Pons (tissue), 1 donor: ENCODE data around the gene FGD6.

Experiments
- DNase-seq: peaks from one replicate; pipeline ENCODE4 v3.0.0-alpha.2; 2016; ENCODE audit warnings: low spot score

FGD6 gene

DNA sequence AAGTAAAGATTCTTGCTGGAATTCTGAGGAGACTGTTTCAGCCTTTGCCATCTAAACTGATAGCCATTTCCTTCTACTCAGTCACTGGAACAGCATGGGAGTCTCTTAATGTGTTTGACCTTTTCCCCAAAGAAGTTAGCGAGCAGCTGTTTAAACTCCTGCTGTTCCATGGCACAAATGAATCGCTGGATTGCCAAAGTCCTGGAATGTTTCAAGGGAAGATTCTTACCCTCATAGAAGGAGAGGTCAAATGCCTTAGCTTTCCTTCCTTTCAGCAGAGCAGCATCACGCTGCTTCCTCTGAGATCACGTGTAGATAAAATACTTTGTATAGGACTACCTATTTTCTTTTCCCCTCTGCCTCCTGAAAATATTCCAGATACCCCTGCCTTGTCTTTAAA is 133.3 kb downstream of the FGD6 start:
- DNase-seq = peak; percentile 22

DNA sequence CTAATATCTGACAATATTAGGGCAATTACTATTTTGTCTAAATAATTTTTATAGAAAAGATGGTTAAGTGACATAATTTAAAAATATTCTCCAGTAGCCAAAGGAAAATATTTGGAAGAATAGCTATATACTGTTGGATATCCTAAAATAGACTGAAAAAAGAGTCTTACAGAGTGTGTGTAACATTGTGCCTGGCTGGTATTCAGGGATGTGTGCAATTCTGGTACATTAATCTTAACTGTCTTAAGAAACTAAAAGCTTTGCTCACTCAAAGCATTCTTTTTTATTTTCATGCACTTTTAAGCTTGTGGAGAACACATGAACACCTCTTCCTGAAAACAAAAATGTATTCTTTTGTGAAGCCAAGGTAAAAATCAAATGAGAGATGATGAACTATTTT is 133.8 kb downstream of the FGD6 start:
- no peak for DNase-seq

DNA sequence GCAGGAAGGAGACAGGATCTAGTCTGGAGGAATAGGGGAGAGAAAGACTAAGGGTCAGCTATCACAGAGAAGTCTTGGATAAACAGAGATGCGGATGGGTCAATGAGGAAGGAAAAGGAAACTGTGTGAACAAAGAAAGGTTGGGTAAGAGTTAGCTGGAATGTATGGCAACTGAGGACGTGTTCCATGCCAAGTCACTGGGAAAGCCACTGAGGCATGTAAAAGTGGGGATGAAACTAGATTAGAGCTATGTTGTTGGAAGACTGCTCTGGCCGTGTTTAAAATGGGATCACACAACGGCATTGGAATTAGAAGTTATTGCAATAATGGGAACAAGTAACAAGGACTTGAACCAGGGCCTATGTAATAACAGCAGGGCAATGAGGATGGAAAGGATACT is 139.9 kb downstream of the FGD6 start:
- no peak for DNase-seq

DNA sequence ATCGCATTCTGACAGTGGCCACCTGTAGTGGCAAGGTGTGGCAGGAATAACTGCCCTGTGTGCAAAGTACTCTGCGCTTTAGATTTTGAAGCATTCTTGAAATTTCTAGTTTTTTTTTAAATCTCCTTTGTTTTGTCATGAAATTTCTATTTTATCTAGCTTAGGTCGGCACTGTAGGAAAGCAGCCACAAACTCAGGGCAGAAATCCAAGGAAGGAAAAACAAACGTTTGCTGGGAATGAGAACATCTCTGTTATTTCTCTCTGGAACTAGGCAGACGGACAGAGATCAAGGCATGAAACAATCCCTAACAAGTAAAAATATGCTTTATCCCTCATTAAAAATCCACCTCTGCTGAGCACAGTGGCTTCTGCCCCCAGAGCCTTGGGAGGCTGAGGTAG is 142.5 kb downstream of the FGD6 start:
- peak; percentile 10 for DNase-seq

DNA sequence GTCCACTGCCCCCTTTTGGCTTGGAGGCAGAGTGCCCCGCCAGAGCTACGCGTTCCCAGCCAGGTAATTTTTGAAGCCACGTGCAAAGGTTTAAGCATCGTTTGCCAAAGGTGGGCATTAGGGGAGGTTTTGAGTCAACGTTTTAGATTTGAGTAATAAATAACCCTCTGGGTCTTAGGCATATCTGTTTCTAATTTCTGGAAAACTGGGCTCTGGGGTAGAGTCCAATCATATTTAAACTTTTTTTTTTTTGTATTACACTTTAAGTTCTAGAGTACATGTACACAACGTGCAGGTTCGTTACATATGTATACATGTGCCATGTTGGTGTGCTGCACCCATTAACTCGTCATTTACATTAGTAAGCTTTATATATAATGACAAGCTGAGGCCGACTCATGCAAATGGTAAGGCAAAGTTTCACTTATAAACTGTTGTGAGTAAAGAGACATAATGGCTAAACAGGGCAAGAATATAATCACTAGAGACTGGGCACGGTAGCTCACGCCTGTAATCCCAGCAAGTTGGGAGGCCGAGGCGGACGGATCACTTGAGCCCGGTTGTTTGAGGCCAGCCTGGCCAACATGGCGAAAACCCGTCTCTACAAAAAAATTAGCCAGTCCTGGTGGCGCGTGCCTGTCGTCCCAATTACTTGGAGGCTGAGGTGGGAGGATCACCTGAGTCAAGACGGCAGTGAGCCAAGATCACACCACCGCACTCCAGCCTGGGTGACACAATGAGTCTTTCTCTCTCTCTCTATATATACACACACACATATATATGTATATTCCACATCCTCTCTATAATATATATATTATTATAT is 143.4 kb downstream of the FGD6 start:
- no peak for DNase-seq

DNA sequence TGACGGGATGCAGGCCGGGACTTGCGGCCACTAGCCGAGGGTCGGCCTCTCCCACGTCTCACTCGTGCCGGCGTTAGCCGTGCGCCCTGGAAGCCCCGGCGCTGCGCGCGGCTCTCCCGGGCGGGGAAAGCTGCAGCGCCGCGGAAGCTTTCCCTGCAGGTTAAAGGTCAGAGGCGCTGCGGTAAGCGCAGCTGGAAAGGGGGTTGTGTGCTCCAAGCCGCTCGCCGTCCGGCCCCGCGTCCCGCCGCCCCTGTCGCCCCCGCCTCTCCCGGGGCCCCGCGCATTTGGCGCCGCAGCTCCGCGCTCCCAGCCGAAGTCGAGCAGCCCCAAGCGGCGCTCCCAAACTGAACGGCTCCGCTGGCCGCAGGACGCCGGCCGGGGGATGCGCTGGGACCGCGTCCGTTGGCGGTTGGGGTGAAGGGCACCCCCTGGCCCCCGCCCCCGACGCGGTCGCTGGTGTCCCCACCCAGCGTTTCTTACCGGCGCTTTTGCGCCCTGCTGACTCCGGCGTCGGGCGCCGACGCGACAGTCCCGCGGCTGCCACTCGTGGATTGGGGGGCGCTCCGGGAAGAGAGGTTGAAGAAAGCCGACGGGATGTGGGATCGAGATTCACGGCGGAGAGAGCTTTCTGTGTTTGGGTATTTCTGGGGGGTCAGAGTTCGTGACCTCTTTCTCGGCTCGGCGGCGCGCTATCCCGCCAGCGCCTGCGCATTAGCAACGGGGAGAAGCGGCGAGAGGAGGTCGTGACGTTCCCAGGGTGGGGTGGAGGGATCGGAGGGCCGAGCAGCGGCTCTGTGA is 144.2 kb downstream of the FGD6 start, which contains the start of gene NR2C1:
NR2C1 (minus strand) TSS at position 719 of the 798 bp plus-strand sequence. CDS start 6,234 bp downstream, outside the sequence.
- peak; percentile 95 for DNase-seq

DNA sequence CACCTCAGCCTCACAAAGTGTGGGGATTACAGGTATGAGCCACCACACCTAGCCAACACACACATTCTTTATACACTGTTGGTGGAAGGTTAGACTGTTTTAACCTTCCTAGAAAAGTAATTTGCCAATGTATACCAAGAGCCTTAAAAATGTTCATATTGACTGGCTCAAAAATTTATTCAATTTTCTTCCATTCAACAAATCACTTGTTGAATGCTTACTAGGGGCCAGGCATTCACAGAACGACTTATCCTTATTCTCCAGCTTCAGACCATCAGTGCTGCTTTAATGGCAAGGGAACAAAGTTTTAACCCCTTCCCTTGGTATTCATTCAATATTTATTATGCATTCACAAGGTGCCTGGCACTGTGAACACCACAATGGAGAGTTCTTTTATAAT is 146.9 kb downstream of the FGD6 start:
- DNase-seq = no peak

DNA sequence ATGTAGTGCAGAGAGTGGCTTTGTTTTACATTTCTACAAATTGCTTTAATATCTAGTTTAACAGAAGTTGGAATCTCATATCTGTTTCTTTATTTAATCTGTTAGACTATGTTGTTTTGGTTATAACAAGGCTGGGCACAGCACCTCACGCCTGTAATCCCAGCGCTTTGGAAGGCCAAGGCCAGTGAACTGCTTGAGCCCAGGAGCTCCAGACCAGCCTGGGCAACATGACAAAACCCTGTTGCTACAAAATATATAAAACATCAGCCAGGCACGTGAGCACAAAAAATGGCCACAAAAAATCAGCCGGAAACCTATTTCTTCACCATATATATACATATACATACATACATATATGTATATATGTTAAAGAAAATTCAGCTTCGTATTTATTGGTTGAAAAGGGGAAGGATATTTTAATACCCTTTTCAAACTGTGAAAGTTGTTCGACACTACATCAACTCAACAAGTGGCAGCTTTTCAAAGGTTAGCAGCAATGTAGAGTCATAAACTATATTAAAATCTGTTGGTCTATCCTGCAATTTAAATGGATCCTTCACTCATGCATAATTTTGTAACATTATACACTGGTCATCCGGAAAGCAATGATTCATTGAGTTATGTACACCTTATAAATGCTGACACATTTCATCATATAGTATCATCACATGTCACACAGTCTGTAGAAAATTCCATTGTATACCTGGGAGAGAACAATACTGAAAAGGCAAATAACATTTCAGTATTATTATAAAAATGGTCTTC is 151.0 kb downstream of the FGD6 start:
- no peak for DNase-seq

DNA sequence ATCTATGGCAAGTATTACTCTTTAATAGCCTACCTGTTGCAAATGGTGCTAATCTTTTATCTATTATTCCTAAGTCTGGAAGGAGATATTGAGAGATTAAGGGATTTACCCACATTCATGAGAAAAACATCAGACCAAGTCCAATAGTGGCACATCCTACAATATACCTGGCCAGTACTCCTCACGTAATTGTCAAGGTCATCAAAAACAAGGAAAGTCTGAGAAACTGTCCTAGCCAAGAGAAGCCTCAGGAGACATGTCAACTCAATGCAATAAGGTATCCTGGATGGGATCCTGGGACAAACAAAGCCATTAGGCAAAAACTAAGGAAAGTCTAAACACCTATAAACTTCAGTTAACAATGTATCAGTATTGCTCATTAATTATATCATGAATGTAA is 156.3 kb downstream of the FGD6 start:
- no peak for DNase-seq

DNA sequence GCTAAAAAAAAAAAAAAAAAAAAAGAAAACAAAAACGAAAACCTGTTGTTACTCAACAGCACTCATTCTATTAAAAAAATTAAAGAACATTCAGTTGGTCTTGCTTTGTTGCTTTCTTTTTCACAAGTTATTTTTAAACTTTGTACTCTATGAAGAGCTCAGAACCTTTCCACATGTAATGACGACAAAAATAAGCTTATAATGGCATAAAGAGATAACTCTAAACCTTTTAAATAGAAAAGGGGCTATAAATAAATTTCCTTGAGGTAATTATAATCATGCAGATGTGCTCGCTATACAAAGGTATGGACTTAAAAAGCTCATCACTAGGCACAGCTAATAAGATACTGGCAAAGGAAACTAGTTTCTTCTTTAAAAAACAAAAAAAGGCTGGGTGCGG is 157.3 kb downstream of the FGD6 start:
- DNase-seq = no peak

DNA sequence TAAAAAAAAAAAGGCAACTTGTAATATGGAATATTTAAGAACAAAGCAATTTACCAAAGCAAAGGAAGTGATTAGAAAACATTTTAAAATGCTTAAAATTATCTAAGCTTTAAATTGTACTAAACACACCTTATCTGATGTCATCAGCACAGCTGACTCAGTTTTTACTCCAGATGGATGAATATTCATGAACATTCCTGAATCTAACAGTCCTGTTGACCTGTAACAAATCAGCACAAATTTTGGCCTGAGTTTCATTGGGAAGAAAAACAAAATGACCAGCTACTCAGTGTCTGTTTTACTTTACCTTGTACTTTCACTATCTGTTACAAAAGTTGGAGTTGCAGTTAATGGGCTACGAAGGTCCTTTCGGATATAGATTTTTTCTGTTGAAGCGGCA is 159.8 kb downstream of the FGD6 start:
- DNase-seq = no peak

DNA sequence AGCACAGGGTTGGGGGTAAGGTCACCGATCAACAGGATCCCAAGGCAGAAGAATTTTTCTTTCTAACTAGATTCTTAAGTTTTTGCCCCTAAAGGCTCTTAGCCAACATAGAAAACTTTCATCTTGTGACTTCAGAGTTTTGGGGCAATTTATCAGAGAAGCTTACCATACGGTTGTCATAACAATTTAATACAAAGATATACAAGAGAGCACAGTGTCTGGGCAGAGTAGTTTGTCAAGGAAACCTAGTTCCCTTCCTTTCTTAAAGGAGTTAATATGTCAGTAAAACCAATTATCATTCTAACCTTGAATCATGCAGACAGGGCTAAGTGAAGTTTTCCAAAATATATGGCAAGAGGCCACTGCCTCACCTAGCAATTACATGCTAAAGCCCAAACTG is 162.2 kb downstream of the FGD6 start:
- no peak for DNase-seq

DNA sequence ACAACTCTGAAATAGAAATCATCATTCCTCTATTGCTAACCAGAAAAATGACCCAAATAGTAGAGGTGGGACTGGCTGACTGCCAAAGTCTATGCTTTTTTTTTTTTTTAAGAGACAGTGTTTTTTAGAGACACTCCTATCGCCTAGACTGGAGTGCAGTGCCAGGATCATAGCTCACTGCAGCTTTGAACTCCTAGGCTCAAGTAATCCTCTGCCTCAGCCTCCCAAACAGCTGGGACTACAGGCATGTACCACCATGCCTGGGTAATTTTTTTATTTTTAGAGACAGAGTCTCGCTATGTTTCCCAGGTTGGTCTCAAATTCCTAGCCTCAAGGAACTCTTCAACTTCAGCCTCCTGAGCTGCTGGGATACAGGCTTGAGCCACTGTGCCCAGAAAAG is 163.1 kb downstream of the FGD6 start:
- no peak for DNase-seq

DNA sequence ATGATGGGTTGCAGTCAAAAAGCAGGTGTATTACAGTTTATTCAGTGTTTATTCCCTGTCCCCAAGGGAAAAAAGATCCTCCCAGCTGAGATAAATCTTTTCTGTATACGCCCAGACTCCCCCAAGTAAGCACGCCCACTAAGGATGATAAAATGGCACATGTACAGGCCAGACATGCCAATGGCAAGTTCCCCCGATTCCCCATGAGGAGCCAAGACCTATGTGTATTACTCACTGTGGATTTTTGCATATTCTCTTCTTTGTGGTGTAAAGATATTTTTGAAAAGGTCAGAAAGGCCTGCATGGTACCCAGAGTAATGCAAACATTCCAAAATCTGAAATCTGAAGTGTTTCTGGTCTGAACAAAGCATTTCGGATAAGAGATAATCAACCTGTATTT is 166.0 kb downstream of the FGD6 start:
- no peak for DNase-seq

DNA sequence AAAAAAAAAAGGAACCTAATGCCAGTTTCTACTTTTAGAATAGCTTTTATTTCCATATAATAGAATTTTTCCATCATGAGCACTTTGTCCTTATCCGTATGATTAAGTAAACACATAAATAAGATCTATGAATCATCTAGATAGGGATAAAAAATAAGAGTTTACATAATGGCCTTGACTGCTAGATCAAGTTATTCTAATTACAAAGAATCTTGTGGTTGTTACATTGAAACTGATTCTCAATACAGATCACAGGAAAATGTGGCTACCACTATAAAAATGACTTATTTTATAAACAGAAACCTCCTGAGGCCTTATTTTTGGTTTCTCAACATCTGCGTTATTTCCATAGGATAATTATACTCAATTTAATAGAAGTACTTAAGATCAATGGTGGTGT is 179.4 kb downstream of the FGD6 start:
- DNase-seq = no peak

DNA sequence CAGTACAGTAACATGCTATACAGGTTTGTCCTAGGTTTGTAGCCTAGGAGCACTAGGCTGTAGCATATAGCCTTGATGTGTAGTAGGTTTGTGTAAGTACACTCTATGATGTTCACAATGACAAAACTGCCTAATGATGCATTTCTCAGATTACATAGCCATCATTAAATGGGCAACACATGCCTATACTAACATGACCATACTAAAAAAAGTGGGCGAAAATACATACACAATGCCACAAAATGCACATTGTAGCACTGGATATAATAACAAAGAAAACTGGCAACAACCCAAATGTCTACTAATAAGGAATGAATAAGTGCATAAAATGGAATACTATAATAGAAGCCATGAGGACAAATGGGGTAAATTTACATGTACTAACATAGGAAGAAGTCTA is 182.5 kb downstream of the FGD6 start:
- no peak for DNase-seq
